Aorta (tissue), 5 donors: ENCODE results near the gene NME1. TPM values are rescaled to one million over a fixed set of nuclear protein-coding genes. Genes with fewer than 3 reads are reported as not detected.

Source experiments
- ATAC-seq: fragments of 200-7000 bp; cut with Tn5 transposase; one replicate; pipeline ENCODE4 v1.9.1; 2022; ENCODE audit warnings: moderate library complexity; ENCODE audit not compliant: low FRiP score
- DNase-seq, 2 donors: peaks; one replicate each; pipeline ENCODE4 v3.0.0-alpha.2; 2020
- H3K27ac ChIP-seq, 2 donors: one replicate each; pipeline ENCODE4 v1.5.1; 2013; ENCODE audit warnings: low read length in 2 of 2, mild to moderate bottlenecking in 2 of 2, moderate library complexity in 2 of 2, control low read depth in 1 of 2, inconsistent platforms in 1 of 2, low read depth in 1 of 2
- H3K27me3 ChIP-seq, 2 donors: one replicate each; pipeline ENCODE4 v1.6.1; 2013; ENCODE audit warnings: control low read depth in 1 of 2, low read length in 1 of 2, mild to moderate bottlenecking in 1 of 2, moderate library complexity in 1 of 2; ENCODE audit not compliant: insufficient read depth in 2 of 2, control insufficient read depth in 1 of 2
- H3K36me3 ChIP-seq, 2 donors: one replicate each; pipeline ENCODE4 v1.6.1; 2013; ENCODE audit warnings: control low read depth in 1 of 2, low read length in 1 of 2, mild to moderate bottlenecking in 1 of 2; ENCODE audit not compliant: insufficient read depth in 2 of 2, control insufficient read depth in 1 of 2
- H3K4me1 ChIP-seq, 2 donors: one replicate each; pipeline ENCODE4 v1.6.1; 2013; ENCODE audit warnings: low read length in 2 of 2, control low read depth in 1 of 2, mild to moderate bottlenecking in 1 of 2, moderate library complexity in 1 of 2; ENCODE audit not compliant: insufficient read depth in 2 of 2, control insufficient read depth in 1 of 2
- H3K4me3 ChIP-seq, 2 donors: one replicate each; pipeline ENCODE4 v1.5.1; 2013; ENCODE audit warnings: low read length in 2 of 2, control low read depth in 1 of 2, mild to moderate bottlenecking in 1 of 2
- H3K9me3 ChIP-seq: one replicate; pipeline ENCODE4 v1.6.1; 2013; ENCODE audit warnings: mild to moderate bottlenecking, low read length; ENCODE audit not compliant: control insufficient read depth
- WGBS, 2 donors: extraction: QIAGEN DNeasy Blood & Tissue Kit; methylation state at CpG; one replicate each; pipeline ENCODE4 v1.1.7; 2013; 5-methylcytosine and 5-hydroxymethylcytosine counted together
- intact Hi-C, 2 donors: fragments of 100-400 bp; cut with DNase I; formaldehyde crosslinking; loops; one replicate each; pipeline versions ENCODE4 v1.14.2 to v1.15.0; 2022
- polyA plus RNA-seq, 2 donors: library from polyadenylated mRNA; stranded (reverse); fragments of 200-250 nt; gene quantifications; one replicate each; pipeline ENCODE4 v1.2.3, GENCODE V29; 2013
- total RNA-seq, 2 donors: library from RNA; stranded (reverse); fragmentation: NEBNext Ultra II Directional; extraction: Animal tissue kit (Norgen Biotek cat#: 25700); gene quantifications; one replicate each; pipeline ENCODE4 v1.2.1, GENCODE V29; 2021
- donor health status: healthy with polysubstance abuse.
- donor health status: Bipolar disorder and iron deficiency.
- donor health status: DM: no; HTN: no; CAD: no.
- donor health status: DM: no; HTN: no; CAD: no.
- donor health status: DM: yes; HTN: yes; CAD: no.

The NME1 gene
- total and polyA plus RNA-seq, 4 donors, result 24.5 to 42.3 (median 32.7) TPM

DNA sequence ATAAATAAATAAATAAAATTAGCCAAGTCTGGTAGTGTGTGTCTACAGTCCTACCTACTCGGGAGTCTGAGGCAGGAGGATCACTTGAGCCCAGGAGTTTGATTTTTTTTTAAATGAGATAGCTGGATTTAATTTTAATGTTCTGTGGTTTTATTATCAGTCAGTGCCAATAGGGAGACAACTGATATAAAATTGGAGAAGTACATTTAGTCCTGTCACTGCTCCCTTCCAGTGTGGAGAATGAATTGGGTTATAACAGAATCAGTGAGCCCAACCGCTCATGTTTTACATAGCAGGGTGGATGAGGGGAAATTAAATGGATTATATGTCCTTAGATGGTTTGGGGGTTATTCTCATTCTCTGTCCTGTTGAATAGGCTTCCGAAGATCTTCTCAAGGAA is 6.2 kb downstream of the NME1 start:
- no peak for ATAC-seq
- WGBS, 2 donors, result 92 to 94% methylated on average over 3 of the region's 3 CpGs
- no peak for DNase-seq
- no peaks in the 10 kb centered on the region for H3K27me3 ChIP-seq
- no peaks in the 10 kb centered on the region for H3K9me3 ChIP-seq
- H3K4me1 ChIP-seq, result no peaks in the 10 kb centered on the region
- intact Hi-C loops, result no loop called here
- peaks cover 0 to 2% of the 10 kb centered on the region in 2 donors for H3K36me3 ChIP-seq
- H3K27ac ChIP-seq, result no peak overlapping the region
- no peak overlapping the region for H3K4me3 ChIP-seq

DNA sequence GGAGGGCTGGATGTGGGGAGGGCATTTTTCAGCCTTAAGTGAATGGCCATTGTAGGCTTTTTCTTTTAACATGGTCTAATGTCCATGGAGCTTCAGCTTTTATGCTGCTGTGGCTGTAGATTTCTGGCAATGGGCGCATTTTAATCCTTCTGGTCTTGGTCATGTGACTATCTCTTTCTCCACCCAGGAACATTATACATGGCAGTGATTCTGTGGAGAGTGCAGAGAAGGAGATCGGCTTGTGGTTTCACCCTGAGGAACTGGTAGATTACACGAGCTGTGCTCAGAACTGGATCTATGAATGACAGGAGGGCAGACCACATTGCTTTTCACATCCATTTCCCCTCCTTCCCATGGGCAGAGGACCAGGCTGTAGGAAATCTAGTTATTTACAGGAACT is 8.2 kb downstream of the NME1 start:
- DNase-seq, result no peak
- WGBS, 2 donors, result 83 to 85% methylated on average over 3 of the region's 3 CpGs
- H3K36me3 ChIP-seq, result peaks cover 0 to 2% of the 10 kb centered on the region in 2 donors
- no peak for ATAC-seq
- no peaks in the 10 kb centered on the region for H3K4me1 ChIP-seq
- intact Hi-C loops, result no loop called here
- H3K4me3 ChIP-seq, result no peak overlapping the region
- H3K9me3 ChIP-seq, result no peaks in the 10 kb centered on the region
- H3K27me3 ChIP-seq, result no peaks in the 10 kb centered on the region
- no peak overlapping the region for H3K27ac ChIP-seq

DNA sequence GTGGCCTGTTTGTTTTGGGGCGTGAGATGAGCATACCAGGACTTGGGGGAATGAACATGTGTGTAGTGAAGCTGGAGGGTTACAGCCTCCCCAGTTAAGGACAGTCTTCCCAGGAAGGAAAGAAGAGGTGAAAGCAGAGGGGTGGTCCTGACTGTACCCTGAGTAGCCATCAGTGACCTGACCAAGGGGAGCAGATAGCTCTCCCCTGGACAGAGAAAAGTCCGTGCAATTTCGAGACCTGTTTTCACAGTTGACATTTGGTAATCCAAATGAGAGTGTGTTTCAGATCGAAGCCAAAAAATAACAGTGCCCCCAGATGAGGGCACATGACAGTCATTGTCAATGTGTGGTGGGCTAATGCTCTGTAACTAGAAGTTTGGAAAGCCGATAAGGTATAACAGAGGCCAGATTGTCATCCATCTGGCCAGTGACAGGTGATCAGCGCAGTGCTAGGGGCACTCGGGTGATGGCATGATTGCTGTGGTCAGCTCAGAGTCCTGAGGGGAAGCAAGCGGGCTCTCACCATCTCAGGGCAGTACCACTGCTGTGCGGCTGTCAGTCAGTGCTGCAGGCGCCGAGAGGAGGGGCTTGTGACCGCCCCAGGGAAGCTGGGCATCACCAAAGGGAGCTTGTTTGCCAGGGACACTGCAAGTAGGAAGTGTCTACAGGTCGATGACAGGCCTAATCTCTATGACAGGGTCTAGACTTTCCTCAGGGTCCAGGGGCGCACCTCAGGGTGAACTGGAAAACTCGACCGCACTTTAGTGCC is 11.7 kb downstream of the NME1 start:
- H3K27ac ChIP-seq, result peak overlapping the region in 1 of 2 donors; percentile 66
- no peaks in the 10 kb centered on the region for H3K9me3 ChIP-seq
- WGBS, 2 donors, result 46% methylated on average over 16 of the region's 16 CpGs
- no peak overlapping the region for H3K4me3 ChIP-seq
- DNase-seq, result peak in 1 of 2 donors; percentile 63
- ATAC-seq, result peak; percentile 9
- H3K27me3 ChIP-seq, result no peaks in the 10 kb centered on the region
- H3K4me1 ChIP-seq, result no peaks in the 10 kb centered on the region
- intact Hi-C loops, result loop anchor here in 1 of 2 donors (5.0 kb wide), 1 partner anchor 43 kb away; the partner anchor contains the start of gene SPAG9
- H3K36me3 ChIP-seq, result peaks cover 0 to 2% of the 10 kb centered on the region in 2 donors

DNA sequence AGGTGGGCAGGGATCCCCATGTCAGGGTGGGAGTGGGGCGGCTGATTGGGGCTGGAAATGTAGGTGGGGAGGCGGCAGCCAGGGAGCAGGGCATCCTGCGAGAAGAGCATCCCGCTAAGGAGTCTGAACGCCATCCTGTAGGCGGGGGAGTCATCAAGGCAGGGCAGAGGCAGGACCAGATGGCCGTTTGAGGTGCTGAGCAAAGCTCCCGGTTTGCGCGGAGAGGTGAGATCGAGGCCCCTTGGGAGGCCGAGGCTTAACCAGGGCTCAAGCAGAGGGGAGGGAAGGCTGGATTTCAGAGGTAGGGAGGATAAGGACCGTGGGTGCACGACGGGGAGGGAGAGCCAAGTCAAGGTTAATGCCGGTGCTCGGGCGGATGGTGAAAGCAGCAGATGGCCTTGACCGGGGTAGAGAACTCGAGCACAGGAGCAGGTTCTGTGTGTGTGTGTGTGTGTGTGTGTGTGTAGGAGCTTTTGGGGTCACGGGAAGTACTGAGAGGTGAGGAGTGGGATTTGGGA is 12.4 kb downstream of the NME1 start:
- ATAC-seq, result peak; percentile 17
- Histone ChIP-seq H3K4me3 (peak overlapping the region; percentile 57 to 66), H3K27ac (peak overlapping the region; percentile 40 to 66), H3K36me3 (peaks cover 0 to 2% of the 10 kb centered on the region in 2 donors), H3K4me1 (no peaks in the 10 kb centered on the region), H3K27me3 (no peaks in the 10 kb centered on the region), H3K9me3 (no peaks in the 10 kb centered on the region)
- DNase-seq, result peak in 1 of 2 donors; percentile 57
- intact Hi-C loops, result loop anchor here in 1 of 2 donors (5.0 kb wide), 1 partner anchor 43 kb away; the partner anchor contains the start of gene SPAG9
- 4 to 5% methylated on average over 20 to 21 of the region's 21 CpGs for WGBS, 2 donors

DNA sequence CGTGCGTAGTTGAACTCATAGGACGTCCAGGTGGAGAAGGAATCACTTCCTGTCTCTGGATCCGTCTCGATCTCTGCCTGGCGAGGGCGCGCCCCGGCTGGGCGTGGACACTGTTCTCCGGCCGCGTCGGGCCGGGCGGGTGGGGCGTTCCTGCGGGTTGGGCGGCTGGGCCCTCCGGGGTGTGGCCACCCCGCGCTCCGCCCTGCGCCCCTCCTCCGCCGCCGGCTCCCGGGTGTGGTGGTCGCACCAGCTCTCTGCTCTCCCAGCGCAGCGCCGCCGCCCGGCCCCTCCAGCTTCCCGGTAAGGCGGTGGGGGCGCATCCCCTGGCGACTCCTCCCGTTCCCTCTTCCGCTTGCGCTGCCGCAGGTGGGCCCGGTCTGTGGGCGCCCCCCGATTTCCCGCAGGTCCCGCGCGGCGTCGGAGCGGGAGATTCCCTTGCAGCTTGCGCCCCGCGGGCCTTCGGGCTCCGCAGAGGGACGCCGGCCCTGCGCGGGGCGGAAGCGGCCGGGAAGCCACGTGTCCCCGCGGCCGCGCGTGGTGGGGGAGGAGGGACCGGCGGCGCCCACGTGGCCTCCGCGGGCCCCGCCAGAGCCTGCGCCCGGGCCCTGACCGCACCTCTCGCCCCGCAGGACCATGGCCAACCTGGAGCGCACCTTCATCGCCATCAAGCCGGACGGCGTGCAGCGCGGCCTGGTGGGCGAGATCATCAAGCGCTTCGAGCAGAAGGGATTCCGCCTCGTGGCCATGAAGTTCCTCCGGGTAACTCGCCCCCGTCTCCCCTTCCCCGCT is 13.0 kb downstream of the NME1 start, which contains the start of gene NME2:
Gene NME2, plus strand, starts transcription at position 214 of the 789 bp plus-strand sequence. Its CDS starts 420 bp downstream, at position 634.
- Histone ChIP-seq H3K9me3 (no peaks in the 10 kb centered on the region), H3K27me3 (no peaks in the 10 kb centered on the region), H3K4me1 (no peaks in the 10 kb centered on the region), H3K36me3 (peaks cover 0 to 2% of the 10 kb centered on the region in 2 donors), H3K4me3 (peak within 1 kb of the TSS; percentile 57 to 66), H3K27ac (peak within 1 kb of the TSS; percentile 40 to 83)
- intact Hi-C loops, result loop anchor here in 1 of 2 donors (5.0 kb wide), 1 partner anchor 44 kb away; the partner anchor contains the start of gene SPAG9
- peak; percentile 95 for ATAC-seq
- WGBS, 2 donors, result 0% methylated on average over 37 to 98 of the region's 98 CpGs
- peak; percentile 95 to 96 for DNase-seq

DNA sequence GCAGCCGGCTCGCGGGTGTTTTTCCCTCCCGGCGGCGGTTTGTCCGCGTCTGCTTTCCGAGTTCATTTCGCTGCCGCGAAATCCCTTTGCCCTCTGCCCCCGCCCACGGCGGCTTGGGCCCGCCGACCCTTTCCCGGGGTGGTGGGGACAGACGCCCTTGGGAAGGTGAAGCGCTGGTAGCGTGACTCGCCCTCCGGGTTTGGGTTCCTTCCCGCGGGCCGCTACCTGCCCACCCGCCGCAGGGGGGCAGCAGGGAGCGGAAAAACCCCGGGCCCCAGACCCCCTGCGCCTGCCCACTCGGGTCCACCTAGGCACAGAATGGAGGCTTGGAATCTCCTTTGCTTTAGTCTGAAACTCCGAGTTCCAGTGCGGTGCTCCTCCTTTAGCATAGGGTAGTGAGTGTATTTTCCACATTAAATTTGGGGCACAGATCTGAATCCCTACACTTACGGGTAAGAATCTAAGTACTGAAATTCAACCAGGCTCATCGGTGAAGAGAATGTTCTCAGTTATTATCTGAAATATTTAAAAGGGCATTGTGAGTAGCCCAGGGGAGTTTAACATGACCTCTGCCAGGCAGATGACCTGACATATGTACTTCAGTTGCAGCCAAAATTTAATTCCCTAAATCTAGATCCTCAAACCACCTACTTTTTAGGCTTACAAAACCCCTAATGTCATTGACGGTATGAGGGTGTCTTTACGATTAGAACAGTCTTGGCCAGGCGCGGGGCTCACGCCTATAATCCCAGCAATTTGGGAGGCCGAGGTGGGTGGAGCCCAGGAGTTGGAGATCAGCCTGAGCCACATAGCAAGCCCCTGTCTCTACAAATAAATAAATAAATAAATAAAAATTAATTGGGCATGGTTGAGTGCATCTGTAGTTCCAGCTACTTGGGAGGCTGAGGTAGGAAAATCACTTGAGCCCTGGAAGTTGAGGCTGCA is 13.9 kb downstream of the NME1 start:
- Histone ChIP-seq H3K36me3 (no peaks in the 10 kb centered on the region), H3K4me1 (no peaks in the 10 kb centered on the region), H3K9me3 (no peaks in the 10 kb centered on the region), H3K4me3 (peak overlapping the region; percentile 20 to 57), H3K27ac (no peak overlapping the region), H3K27me3 (no peaks in the 10 kb centered on the region)
- intact Hi-C loops, result loop anchor here in 1 of 2 donors (5.0 kb wide), 1 partner anchor 45 kb away; the partner anchor contains the start of gene SPAG9
- peak; percentile 60 for ATAC-seq
- 20 to 22% methylated on average over 36 to 42 of the region's 42 CpGs for WGBS, 2 donors
- DNase-seq, result peak; percentile 61 to 87

DNA sequence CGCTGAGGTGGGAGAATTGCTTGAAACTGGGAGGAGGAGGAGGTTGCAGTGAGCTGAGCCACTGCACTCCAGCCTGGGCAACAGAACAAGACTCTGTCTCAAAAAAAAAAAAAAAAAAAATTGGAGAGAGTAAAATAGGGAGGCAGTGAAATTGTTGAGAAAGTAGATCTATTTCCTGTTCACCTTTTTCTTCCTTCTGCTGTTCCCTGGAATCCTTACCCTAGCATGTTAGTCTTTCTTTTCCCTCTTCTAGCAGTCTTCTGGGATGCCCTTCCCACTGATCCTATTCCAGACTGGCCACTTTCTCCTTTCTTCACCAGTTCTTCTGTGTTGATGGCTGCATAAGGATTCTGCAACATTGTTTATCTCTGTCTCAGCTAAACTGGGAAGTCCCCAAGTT is 16.0 kb downstream of the NME1 start:
- H3K36me3 ChIP-seq, result no peaks in the 10 kb centered on the region
- H3K9me3 ChIP-seq, result no peaks in the 10 kb centered on the region
- WGBS, 2 donors, result 75 to 92% methylated on average over 1 of the region's 1 CpG
- H3K4me3 ChIP-seq, result no peak overlapping the region
- H3K27me3 ChIP-seq, result no peaks in the 10 kb centered on the region
- no peak for ATAC-seq
- no peak for DNase-seq
- intact Hi-C loops, result loop anchor here in 1 of 2 donors (5.0 kb wide), 1 partner anchor 47 kb away; the partner anchor contains the start of gene SPAG9
- no peak overlapping the region for H3K27ac ChIP-seq
- no peaks in the 10 kb centered on the region for H3K4me1 ChIP-seq
